GM23248 (cell line): ENCODE data around the gene TSNAX. TPM values are rescaled to one million over a fixed set of nuclear protein-coding genes. Genes with fewer than 3 reads are reported as not detected.

ENCODE experiments used
- DNase-seq: peaks from one replicate; pipeline ENCODE4 v3.0.0-alpha.2; 2015
- H2AFZ ChIP-seq: fragments of 200-600 bp; sonication (generic); 2 replicates; pipeline ENCODE4 v1.6.1; 2016; ENCODE audit warnings: antibody characterized with exemption
- H3F3A ChIP-seq: fragments of 200-600 bp; sonication (generic); 2 replicates; pipeline ENCODE4 v1.6.1; 2016; ENCODE audit warnings: mild to moderate bottlenecking, antibody characterized with exemption, mixed run types; ENCODE audit not compliant: insufficient read depth
- H3K27ac ChIP-seq: fragments of 200-600 bp; sonication (generic); 2 replicates; pipeline ENCODE4 v1.5.1; 2016; ENCODE audit warnings: mild to moderate bottlenecking
- H3K27me3 ChIP-seq: fragments of 200-600 bp; sonication (generic); replicated peaks from 2 replicates; pipeline ENCODE4 v1.6.1; 2016; ENCODE audit warnings: mild to moderate bottlenecking; ENCODE audit not compliant: insufficient read depth
- H3K36me3 ChIP-seq: fragments of 200-600 bp; sonication (generic); 2 replicates; pipeline ENCODE4 v1.6.1; 2016; ENCODE audit warnings: low read depth, mild to moderate bottlenecking
- H3K4me1 ChIP-seq: fragments of 200-600 bp; sonication (generic); 2 replicates; pipeline ENCODE4 v1.6.1; 2016; ENCODE audit warnings: mild to moderate bottlenecking; ENCODE audit not compliant: insufficient read depth
- H3K4me2 ChIP-seq: fragments of 200-600 bp; sonication (generic); one replicate; pipeline ENCODE4 v1.6.1; 2016; ENCODE audit warnings: mild to moderate bottlenecking; ENCODE audit not compliant: unreplicated experiment
- H3K4me3 ChIP-seq: fragments of 200-600 bp; sonication (generic); 2 replicates; pipeline ENCODE4 v1.5.1; 2016; ENCODE audit warnings: mild to moderate bottlenecking
- H3K79me2 ChIP-seq: fragments of 200-600 bp; sonication (generic); 2 replicates; pipeline ENCODE4 v1.6.1; 2016; ENCODE audit warnings: mild to moderate bottlenecking; ENCODE audit not compliant: insufficient read depth
- H3K9ac ChIP-seq: fragments of 200-600 bp; sonication (generic); 2 replicates; pipeline ENCODE4 v1.6.1; 2016; ENCODE audit warnings: mild to moderate bottlenecking
- H3K9me2 ChIP-seq: fragments of 200-600 bp; sonication (generic); 2 replicates; pipeline ENCODE4 v1.6.1; 2016; ENCODE audit warnings: mixed run types, mild to moderate bottlenecking, moderate library complexity; ENCODE audit not compliant: insufficient read depth
- H3K9me3 ChIP-seq: fragments of 200-600 bp; sonication (generic); one replicate; pipeline ENCODE4 v1.6.1; 2017; ENCODE audit warnings: low read depth
- H4K20me1 ChIP-seq: fragments of 200-600 bp; sonication (generic); 2 replicates; pipeline ENCODE4 v1.6.0; 2016; ENCODE audit not compliant: insufficient read depth
- EZH2 ChIP-seq: fragments of 200-600 bp; sonication (generic); IDR thresholded peaks from 2 replicates; pipeline ENCODE4 v1.6.1; 2018; ENCODE audit warnings: antibody characterized with exemption, mild to moderate bottlenecking; ENCODE audit not compliant: insufficient read depth, poor library complexity, severe bottlenecking
- EZH2phosphoT487 ChIP-seq: fragments of 200-600 bp; sonication (generic); IDR thresholded peaks from 2 replicates; pipeline ENCODE4 v1.6.1; 2018; ENCODE audit warnings: antibody characterized with exemption, moderate library complexity, mild to moderate bottlenecking, low read depth; ENCODE audit not compliant: insufficient read depth
- WGBS, 2 experiments: methylation state at CpG; one replicate each; pipeline ENCODE4 v1.1.6; 2015 to 2017; ENCODE audit warnings: low lambda C conversion rate in 2 of 2, low coverage in 1 of 2; ENCODE audit errors: missing lambda C conversion rate in 2 of 2; 5-methylcytosine and 5-hydroxymethylcytosine counted together
- in situ Hi-C: fragments of 300-500 bp; cut with MboI; formaldehyde crosslinking; loops from 2 replicates; pipeline ENCODE4 v1.15.0; 2020
- polyA plus RNA-seq: library from polyadenylated mRNA; unstranded; fragments of >200 nt; fragmentation: Nextera tagmentation; extraction: Ambion mirVana; gene quantifications from 2 replicates; pipeline ENCODE4 v1.2.1, GENCODE V29; 2016
- total RNA-seq: library from RNA; depleted of rRNA; stranded (reverse); fragments of >200 nt; shearing (Covaris generic); gene quantifications from 2 replicates; pipeline ENCODE4 v1.2.3, GENCODE V29; 2014

Gene TSNAX
- total and polyA plus RNA-seq, 2 experiments from 2014 or later: 39.4 to 45.8 TPM

GRCh38 chr1:231557411-231557810, 28.9 kb downstream of the TSNAX start:
- 96 to 100% methylated on average over 1 of the region's 1 CpG for WGBS, 2 experiments
- H3K9me2 ChIP-seq: no peaks in the 10 kb centered on the region
- no peak for DNase-seq
- peaks cover 13% of the 10 kb centered on the region for H3K4me1 ChIP-seq
- H3K9me3 ChIP-seq: no peaks in the 10 kb centered on the region
- H3K79me2 ChIP-seq: peaks cover 43% of the 10 kb centered on the region
- in situ Hi-C loops: no loop called here
- H3K36me3 ChIP-seq: 0 out of 2 replicates have a peak, but pooled peaks cover 4% of the 10 kb centered on the region
- no peak overlapping the region for H3K9ac ChIP-seq
- no peak overlapping the region for H3K4me3 ChIP-seq
- no peak for TF ChIP-seq EZH2
- no peak for TF ChIP-seq EZH2phosphoT487
- no peak overlapping the region for H3K4me2 ChIP-seq
- H2AFZ ChIP-seq: no peak overlapping the region
- H3F3A ChIP-seq: peaks cover 13% of the 10 kb centered on the region; the same call in 1 of the 2 replicates
- no peaks in the 10 kb centered on the region; the same call in 1 of the 2 replicates for H4K20me1 ChIP-seq
- no peaks in the 10 kb centered on the region for H3K27me3 ChIP-seq
- H3K27ac ChIP-seq: no peak overlapping the region; the same call in 1 of the 2 replicates

- no peak overlapping the region; the same call in 1 of the 2 replicates for H3K27ac ChIP-seq
- peaks cover 13% of the 10 kb centered on the region; the same call in 1 of the 2 replicates for H3F3A ChIP-seq
- no peaks in the 10 kb centered on the region; the same call in 1 of the 2 replicates for H4K20me1 ChIP-seq
- peak; percentile 53 for DNase-seq
- in situ Hi-C loops: no loop called here
- TF ChIP-seq EZH2: no peak
- TF ChIP-seq EZH2phosphoT487: no peak
- no peaks in the 10 kb centered on the region for H3K9me2 ChIP-seq
- peaks cover 42% of the 10 kb centered on the region for H3K79me2 ChIP-seq
- H3K9ac ChIP-seq: no peak overlapping the region
- H3K4me3 ChIP-seq: no peak overlapping the region
- WGBS, 2 experiments: 54 to 57% methylated on average over 3 of the region's 3 CpGs
- no peaks in the 10 kb centered on the region for H3K9me3 ChIP-seq
- H3K4me1 ChIP-seq: peaks cover 13% of the 10 kb centered on the region
- H3K36me3 ChIP-seq: 0 out of 2 replicates have a peak, but pooled peaks cover 7% of the 10 kb centered on the region
- no peak overlapping the region for H2AFZ ChIP-seq
- H3K27me3 ChIP-seq: no peaks in the 10 kb centered on the region
- no peak overlapping the region for H3K4me2 ChIP-seq
Measured at GRCh38 chr1:231557898-231558707, 29.6 kb downstream of the TSNAX start.

GRCh38 chr1:231558708-231559185, 30.3 kb downstream of the TSNAX start:
- 0 out of 2 replicates have a peak, but pooled peaks cover 14% of the 10 kb centered on the region for H3K36me3 ChIP-seq
- no peaks in the 10 kb centered on the region for H3K9me3 ChIP-seq
- in situ Hi-C loops: no loop called here
- H3K79me2 ChIP-seq: peaks cover 45% of the 10 kb centered on the region
- H3K4me2 ChIP-seq: no peak overlapping the region
- no peaks in the 10 kb centered on the region for H3K27me3 ChIP-seq
- H3K4me1 ChIP-seq: peaks cover 13% of the 10 kb centered on the region
- DNase-seq: no peak
- H3K9ac ChIP-seq: no peak overlapping the region
- H4K20me1 ChIP-seq: no peaks in the 10 kb centered on the region; the same call in 1 of the 2 replicates
- H3K27ac ChIP-seq: no peak overlapping the region
- peaks cover 13% of the 10 kb centered on the region; the same call in 1 of the 2 replicates for H3F3A ChIP-seq
- no peak overlapping the region for H2AFZ ChIP-seq
- no peak overlapping the region for H3K4me3 ChIP-seq
- WGBS, 2 experiments: 80 to 82% methylated on average over 2 of the region's 2 CpGs
- TF ChIP-seq EZH2: no peak
- TF ChIP-seq EZH2phosphoT487: no peak
- H3K9me2 ChIP-seq: no peaks in the 10 kb centered on the region

- Histone ChIP-seq H2AFZ (no peak overlapping the region), H3F3A (peaks cover 8% of the 10 kb centered on the region; the same call in 1 of the 2 replicates), H3K27ac (no peak overlapping the region), H3K9ac (no peak overlapping the region), H4K20me1 (no peaks in the 10 kb centered on the region), H3K4me2 (no peak overlapping the region), H3K4me1 (peaks cover 13% of the 10 kb centered on the region), H3K9me2 (no peaks in the 10 kb centered on the region), H3K79me2 (peaks cover 35% of the 10 kb centered on the region), H3K36me3 (0 out of 2 replicates have a peak, but pooled peaks cover 21% of the 10 kb centered on the region), H3K4me3 (no peak overlapping the region), H3K27me3 (no peaks in the 10 kb centered on the region), H3K9me3 (no peaks in the 10 kb centered on the region)
- in situ Hi-C loops: no loop called here
- DNase-seq: no peak
- 87 to 92% methylated on average over 3 of the region's 3 CpGs for WGBS, 2 experiments
- no peak for TF ChIP-seq EZH2
- no peak for TF ChIP-seq EZH2phosphoT487
Measured at GRCh38 chr1:231561647-231562383, 33.3 kb downstream of the TSNAX start.
